Neural cell (in vitro differentiated cells): Measurements from ENCODE around the gene INSRR.

Experiments used
- EZH2 ChIP-seq: fragments of 200-600, 300-800 bp; shearing (Covaris generic), sonication (generic); IDR thresholded peaks from 2 replicates; pipeline ENCODE4 v1.6.1; 2014; ENCODE audit warnings: antibody characterized with exemption, low read length, borderline replicate concordance, mild to moderate bottlenecking; ENCODE audit not compliant: insufficient read depth, poor library complexity, severe bottlenecking
- POLR2AphosphoS5 ChIP-seq: IDR thresholded peaks from 2 replicates; pipeline ENCODE4 v1.6.1; 2012
- TF ChIP-seq, protein P1 (sequence below): fragments of 450-650 bp; IDR thresholded peaks from 2 replicates; pipeline ENCODE4 v1.5.1; 2014; ENCODE audit warnings: antibody characterized with exemption, mild to moderate bottlenecking, moderate library complexity; ENCODE audit not compliant: poor library complexity, severe bottlenecking

DNA sequence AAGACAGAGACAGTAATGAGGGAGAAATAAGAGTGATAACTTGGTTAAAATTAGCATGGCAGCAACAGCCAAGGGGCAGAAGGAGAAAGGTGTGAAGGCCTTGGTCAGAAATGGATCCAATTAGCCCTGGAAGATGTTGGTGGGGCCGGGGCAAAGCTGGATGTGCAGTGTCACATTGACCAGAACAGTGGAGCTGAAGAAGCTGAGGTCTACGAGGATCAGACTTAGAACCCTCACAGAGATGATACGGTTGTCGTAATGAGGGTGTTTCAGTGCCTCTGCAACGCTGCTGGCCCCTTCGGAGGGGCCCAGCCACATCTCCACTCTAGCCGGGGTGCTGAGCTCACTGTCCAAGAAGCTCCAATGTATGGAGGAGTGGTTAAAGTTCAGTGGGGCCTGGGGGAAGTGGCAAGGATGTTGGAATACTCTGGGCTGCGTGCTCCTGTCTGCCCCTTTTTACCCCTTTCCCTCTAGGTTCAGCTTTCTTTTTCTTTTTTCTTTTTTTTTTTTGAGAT lies 56.4 kb downstream of the INSRR start:
- TF ChIP-seq, protein P1, sequence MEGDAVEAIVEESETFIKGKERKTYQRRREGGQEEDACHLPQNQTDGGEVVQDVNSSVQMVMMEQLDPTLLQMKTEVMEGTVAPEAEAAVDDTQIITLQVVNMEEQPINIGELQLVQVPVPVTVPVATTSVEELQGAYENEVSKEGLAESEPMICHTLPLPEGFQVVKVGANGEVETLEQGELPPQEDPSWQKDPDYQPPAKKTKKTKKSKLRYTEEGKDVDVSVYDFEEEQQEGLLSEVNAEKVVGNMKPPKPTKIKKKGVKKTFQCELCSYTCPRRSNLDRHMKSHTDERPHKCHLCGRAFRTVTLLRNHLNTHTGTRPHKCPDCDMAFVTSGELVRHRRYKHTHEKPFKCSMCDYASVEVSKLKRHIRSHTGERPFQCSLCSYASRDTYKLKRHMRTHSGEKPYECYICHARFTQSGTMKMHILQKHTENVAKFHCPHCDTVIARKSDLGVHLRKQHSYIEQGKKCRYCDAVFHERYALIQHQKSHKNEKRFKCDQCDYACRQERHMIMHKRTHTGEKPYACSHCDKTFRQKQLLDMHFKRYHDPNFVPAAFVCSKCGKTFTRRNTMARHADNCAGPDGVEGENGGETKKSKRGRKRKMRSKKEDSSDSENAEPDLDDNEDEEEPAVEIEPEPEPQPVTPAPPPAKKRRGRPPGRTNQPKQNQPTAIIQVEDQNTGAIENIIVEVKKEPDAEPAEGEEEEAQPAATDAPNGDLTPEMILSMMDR: no peak
- TF ChIP-seq EZH2 (no peak), POLR2AphosphoS5 (no peak)
